GM12875 (cell line): ENCODE data around the gene ADPRHL1.

Experiments used
- H3K4me3 ChIP-seq: one replicate; pipeline ENCODE4 v1.5.1; 2011; ENCODE audit warnings: low read depth, low read length, control low read depth
- TF ChIP-seq, protein P1 (sequence below): IDR thresholded peaks from 2 replicates; pipeline ENCODE4 v1.5.1; 2011; ENCODE audit warnings: low read depth, mild to moderate bottlenecking, control low read depth, inconsistent platforms, low read length, moderate library complexity, borderline replicate concordance; ENCODE audit not compliant: insufficient read depth

ADPRHL1 gene

DNA sequence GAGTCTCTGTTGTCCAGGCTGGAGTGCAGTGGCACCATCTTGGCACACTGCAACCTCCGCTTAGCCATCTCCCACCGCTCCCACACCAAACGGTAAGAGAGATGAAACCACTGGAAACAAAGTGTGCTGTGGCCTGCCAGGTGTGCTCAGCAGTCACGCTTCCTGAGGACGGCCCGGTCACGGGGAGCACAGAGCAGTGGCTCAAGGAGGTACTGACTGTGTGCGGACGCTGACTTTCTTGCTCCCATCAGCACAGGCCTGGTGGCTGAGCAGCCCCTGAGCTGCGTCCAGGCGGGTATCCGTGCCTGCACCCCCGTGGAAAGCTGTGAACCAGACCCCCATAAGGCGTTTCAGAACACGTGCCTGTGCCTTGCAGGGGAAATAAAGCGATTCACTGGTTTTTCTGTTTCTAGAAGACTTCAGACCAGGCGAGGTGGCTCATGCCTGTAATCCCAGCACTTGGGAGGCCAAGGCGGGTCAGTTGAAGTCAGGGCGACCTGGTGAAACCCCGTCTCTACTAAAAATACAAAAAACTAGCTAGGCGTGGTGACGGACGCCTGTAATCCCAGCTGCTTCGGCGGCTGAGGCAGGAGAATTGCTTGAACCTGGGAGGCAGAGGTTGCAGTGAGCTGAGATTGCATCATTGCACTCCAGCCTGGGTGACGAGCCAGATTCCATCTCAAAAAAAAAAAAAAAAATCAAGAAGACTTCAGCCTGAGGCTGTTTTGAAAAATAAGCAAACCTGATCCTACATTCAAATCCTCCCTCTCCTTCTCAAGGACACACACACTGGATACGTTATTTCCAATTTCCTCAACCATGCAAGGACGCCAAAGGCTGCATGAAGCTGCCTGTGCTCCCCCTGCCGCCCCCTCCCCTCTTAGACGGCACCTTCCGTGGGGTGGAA, 25.5 kb downstream of the ADPRHL1 start:
- no peak overlapping the region for H3K4me3 ChIP-seq
- TF ChIP-seq, protein P1, sequence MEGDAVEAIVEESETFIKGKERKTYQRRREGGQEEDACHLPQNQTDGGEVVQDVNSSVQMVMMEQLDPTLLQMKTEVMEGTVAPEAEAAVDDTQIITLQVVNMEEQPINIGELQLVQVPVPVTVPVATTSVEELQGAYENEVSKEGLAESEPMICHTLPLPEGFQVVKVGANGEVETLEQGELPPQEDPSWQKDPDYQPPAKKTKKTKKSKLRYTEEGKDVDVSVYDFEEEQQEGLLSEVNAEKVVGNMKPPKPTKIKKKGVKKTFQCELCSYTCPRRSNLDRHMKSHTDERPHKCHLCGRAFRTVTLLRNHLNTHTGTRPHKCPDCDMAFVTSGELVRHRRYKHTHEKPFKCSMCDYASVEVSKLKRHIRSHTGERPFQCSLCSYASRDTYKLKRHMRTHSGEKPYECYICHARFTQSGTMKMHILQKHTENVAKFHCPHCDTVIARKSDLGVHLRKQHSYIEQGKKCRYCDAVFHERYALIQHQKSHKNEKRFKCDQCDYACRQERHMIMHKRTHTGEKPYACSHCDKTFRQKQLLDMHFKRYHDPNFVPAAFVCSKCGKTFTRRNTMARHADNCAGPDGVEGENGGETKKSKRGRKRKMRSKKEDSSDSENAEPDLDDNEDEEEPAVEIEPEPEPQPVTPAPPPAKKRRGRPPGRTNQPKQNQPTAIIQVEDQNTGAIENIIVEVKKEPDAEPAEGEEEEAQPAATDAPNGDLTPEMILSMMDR, result no peak

DNA sequence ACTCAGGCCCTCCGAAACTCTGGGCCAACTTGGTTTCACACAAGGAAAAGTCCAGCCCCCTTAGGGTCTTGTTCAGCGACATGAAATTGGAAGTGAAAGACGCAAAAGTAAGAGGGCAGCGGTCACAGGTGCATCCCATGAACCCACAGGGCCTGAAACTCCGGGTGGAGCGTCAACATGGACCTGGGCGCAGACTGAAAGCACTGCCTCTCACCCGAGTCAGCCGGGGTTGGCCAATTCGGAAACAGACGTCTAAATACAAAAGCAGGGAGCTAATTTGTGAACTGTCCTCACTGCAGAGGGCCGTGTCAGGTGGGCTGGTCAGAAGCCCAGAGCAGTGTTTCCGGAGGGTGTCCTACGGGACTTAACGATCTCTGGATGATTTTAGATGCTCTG, 26.7 kb downstream of the ADPRHL1 start:
- TF ChIP-seq, protein P1, result no peak
- H3K4me3 ChIP-seq, result no peak overlapping the region

DNA sequence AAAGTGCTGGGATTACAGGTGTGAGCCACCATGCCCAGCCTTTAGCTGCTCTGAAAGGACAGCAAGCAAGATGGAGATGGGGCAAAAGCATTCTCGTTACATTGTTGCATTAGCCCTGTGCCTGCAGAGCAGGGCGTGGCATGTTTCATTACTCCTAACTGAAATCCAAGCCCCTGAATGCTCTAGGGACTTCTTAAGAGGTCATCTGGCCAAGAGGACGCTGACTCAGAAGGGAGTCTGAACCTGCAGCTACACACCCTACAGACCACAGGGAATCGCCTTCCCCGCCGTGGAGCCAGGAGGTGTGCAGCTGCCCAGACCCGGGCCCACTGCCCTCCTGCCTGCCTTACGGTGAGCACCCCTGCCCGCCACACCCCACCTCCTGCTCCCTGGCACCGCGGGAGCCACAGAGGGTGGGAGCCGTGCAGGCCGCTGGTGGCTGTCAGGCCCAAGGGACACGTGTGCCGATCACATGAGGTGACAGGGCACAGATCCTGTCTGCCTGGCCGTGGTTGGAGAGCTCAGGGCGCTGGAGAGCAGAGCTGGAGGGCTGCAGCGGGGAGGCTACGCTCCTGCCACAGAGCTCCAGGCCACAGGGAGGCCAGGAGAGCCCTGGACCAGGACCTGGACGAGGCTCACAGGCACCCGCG, 27.2 kb downstream of the ADPRHL1 start:
- TF ChIP-seq, protein P1, result no peak
- H3K4me3 ChIP-seq, result no peak overlapping the region

DNA sequence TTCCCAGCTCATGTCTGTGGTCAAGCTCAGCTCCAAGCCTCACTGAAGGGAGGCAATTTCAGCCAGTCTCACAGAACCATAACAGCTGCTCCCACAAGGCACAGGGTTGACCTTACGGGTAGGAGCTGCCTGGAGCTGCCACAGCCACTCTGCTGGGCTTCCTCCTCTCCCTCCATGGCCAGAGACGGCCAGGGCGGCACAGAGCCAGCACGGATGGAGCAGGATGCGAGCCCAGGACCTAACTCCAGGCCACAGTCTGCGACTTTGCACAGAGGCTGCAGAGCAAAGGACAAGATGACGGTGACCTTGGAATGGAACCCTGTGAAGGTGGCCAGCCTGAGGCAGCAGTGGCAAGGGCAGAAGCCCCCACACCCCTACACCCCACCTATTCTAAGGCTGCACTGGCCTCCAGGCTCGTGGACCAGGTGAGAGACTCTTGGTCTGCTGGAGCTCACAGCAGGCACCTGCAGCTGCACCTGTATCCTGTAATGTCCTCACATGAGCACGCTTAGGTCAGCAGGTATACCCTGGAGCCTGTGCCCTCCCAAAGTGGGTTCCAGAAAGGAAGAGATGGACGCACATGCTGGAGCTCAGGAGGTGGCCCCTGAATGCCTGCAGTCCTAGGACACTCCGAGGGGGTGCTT, 29.6 kb downstream of the ADPRHL1 start:
- TF ChIP-seq, protein P1, result no peak
- H3K4me3 ChIP-seq, result no peak overlapping the region

DNA sequence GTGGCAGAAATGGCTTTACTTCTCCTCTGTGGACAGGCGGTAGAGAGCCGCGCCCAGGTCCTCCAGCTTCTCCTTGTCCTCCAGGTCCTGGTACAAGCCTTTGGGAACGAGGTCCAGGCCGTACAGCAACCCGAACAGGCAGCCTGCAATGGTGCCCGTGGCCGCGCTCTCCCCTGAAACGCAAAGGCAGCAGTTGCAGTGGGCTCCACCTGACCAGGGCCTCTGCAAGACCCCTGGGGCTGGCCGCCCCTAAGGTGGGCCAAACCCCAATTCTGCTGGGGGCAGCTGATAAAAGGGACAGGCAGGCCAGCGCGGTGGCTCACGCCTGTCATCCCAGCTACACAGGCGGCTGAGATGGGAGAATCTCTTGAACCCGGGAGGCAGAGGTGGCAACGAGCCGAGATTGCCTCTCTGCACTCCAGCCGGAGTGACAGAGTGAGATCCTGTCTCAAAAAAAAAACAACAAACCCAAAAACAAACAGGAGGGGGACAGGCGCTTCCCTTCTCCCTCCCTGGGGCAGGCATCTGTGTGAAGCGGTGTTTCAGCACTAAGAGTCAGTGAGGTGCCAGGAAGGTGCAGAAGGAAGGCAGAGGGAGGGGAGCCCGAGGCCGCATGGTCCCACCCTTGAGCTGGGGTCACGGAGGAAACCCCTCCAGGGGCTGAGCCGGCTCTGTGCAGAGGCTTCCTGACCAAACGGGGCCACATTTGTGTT, 30.3 kb downstream of the ADPRHL1 start:
- TF ChIP-seq, protein P1, result no peak
- H3K4me3 ChIP-seq, result no peak overlapping the region

DNA sequence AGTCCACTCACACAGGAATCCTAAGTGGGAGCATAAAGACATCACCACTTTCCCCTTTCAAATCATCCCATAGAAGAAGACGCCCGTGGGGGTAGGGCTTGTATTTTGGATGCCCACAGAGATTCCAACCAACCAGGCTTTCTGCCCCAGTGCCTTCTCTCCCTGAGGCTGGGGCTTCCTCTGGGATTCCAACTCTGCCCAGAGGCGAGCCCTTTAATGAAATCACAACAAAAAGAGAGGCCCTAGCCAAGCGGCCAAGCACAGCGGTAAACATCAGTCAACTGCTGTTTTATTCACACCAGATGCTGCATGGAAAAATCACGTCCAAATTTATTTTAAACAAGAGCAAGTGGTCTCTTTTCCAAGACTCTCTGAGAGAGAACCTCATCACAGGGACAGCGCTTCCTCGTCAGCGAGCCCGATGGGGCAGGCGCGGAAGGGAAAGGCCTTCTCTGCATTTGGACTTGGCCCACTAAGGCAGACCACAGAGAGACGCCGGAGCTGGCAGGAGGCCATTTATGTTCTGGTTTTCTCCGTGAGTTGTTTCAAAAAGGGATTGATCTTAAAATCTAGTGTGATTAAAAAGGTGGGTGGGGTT, 31.5 kb downstream of the ADPRHL1 start:
- no peak overlapping the region for H3K4me3 ChIP-seq

More for the DNA sequence above, 31.5 kb downstream of the ADPRHL1 start:
- TF ChIP-seq, protein P1, result no peak
